ENCODE data around the gene VSX1. TPM values are rescaled to one million over a fixed set of nuclear protein-coding genes. Genes with fewer than 3 reads are reported as not detected.

Gene VSX1
- polyA plus RNA-seq: under 1 TPM in 1 of 4 donors, not detected in 3; 0.04 TPM
- long read RNA-seq, donor 1: 0 reads
- long read RNA-seq, donor 2: 0 reads
- long read RNA-seq, donor 3: 0 reads
- long read RNA-seq, donor 4: 0 reads
- long read RNA-seq, donor 5: 0 reads
- long read RNA-seq, donor 6: 0 reads
- long read RNA-seq, donor 7: 0 reads
- long read RNA-seq, donor 8: 0 reads
- long read RNA-seq, donor 9: 0 reads
- long read RNA-seq, donor 10: 0 reads

GRCh38 chr20:25081730-25082497, at the start of gene VSX1:
VSX1 (minus strand) TSS chr20:25082141; CDS start chr20:25082096, 45 bp downstream.
- FAIRE-seq: no peak
- DNase-seq: no peak
- Histone ChIP-seq H3K27me3 (ENCODE audit: control insufficient read depth in 3 of 3, insufficient read depth in 3 of 3, low read length in 3 of 3) (peaks cover 23 to 83% (median 44%) of the 10 kb centered on the region in 3 donors), H3K9me3 (ENCODE audit: control insufficient read depth in 2 of 2, insufficient read depth in 1 of 2, low read depth in 1 of 2, low read length in 1 of 2) (no peaks in the 10 kb centered on the region), H3K27ac (ENCODE audit: low read depth in 1 of 3, low read length in 2 of 3) (no peak within 1 kb of the TSS), H3K4me3 (ENCODE audit: low read depth in 1 of 3, low read length in 3 of 3) (no peak within 1 kb of the TSS), H3K4me1 (ENCODE audit: control insufficient read depth in 3 of 3, insufficient read depth in 2 of 3, low read depth in 1 of 3, low read length in 2 of 3) (no peaks in the 10 kb centered on the region), H3K36me3 (ENCODE audit: control insufficient read depth in 3 of 3, insufficient read depth in 2 of 3, low read depth in 1 of 3, low read length in 3 of 3) (no peaks in the 10 kb centered on the region)
- 8 to 15% (median 14%) methylated on average over 53 to 67 of the region's 67 CpGs for WGBS, 3 donors

GRCh38 chr20:25129908-25130307, 48.0 kb upstream of the VSX1 start:
- WGBS, 3 donors: 75 to 79% (median 79%) methylated on average over 7 of the region's 7 CpGs
- Histone ChIP-seq H3K27ac (ENCODE audit: low read depth in 1 of 3, low read length in 2 of 3) (no peak overlapping the region), H3K4me1 (ENCODE audit: control insufficient read depth in 3 of 3, insufficient read depth in 2 of 3, low read depth in 1 of 3, low read length in 2 of 3) (no peaks in the 10 kb centered on the region), H3K9me3 (ENCODE audit: control insufficient read depth in 2 of 2, insufficient read depth in 1 of 2, low read depth in 1 of 2, low read length in 1 of 2) (no peaks in the 10 kb centered on the region), H3K27me3 (ENCODE audit: control insufficient read depth in 3 of 3, insufficient read depth in 3 of 3, low read length in 3 of 3) (no peaks in the 10 kb centered on the region), H3K36me3 (ENCODE audit: control insufficient read depth in 3 of 3, insufficient read depth in 2 of 3, low read depth in 1 of 3, low read length in 3 of 3) (no peaks in the 10 kb centered on the region), H3K4me3 (ENCODE audit: low read depth in 1 of 3, low read length in 3 of 3) (no peak overlapping the region)
- no peak for FAIRE-seq
- no peak for DNase-seq

GRCh38 chr20:25129428-25129827, 47.5 kb upstream of the VSX1 start:
- Histone ChIP-seq H3K36me3 (ENCODE audit: control insufficient read depth in 3 of 3, insufficient read depth in 2 of 3, low read depth in 1 of 3, low read length in 3 of 3) (no peaks in the 10 kb centered on the region), H3K9me3 (ENCODE audit: control insufficient read depth in 2 of 2, insufficient read depth in 1 of 2, low read depth in 1 of 2, low read length in 1 of 2) (no peaks in the 10 kb centered on the region), H3K27me3 (ENCODE audit: control insufficient read depth in 3 of 3, insufficient read depth in 3 of 3, low read length in 3 of 3) (no peaks in the 10 kb centered on the region), H3K4me1 (ENCODE audit: control insufficient read depth in 3 of 3, insufficient read depth in 2 of 3, low read depth in 1 of 3, low read length in 2 of 3) (no peaks in the 10 kb centered on the region), H3K27ac (ENCODE audit: low read depth in 1 of 3, low read length in 2 of 3) (no peak overlapping the region), H3K4me3 (ENCODE audit: low read depth in 1 of 3, low read length in 3 of 3) (no peak overlapping the region)
- no peak for DNase-seq
- WGBS, 3 donors: 80 to 88% (median 87%) methylated on average over 6 of the region's 6 CpGs
- FAIRE-seq: no peak

GRCh38 chr20:25128649-25129048, 46.7 kb upstream of the VSX1 start:
- FAIRE-seq (no peak), DNase-seq (no peak)
- Histone ChIP-seq H3K4me3 (ENCODE audit: low read depth in 1 of 3, low read length in 3 of 3) (no peak overlapping the region), H3K27ac (ENCODE audit: low read depth in 1 of 3, low read length in 2 of 3) (no peak overlapping the region), H3K9me3 (ENCODE audit: control insufficient read depth in 2 of 2, insufficient read depth in 1 of 2, low read depth in 1 of 2, low read length in 1 of 2) (no peaks in the 10 kb centered on the region), H3K36me3 (ENCODE audit: control insufficient read depth in 3 of 3, insufficient read depth in 2 of 3, low read depth in 1 of 3, low read length in 3 of 3) (no peaks in the 10 kb centered on the region), H3K4me1 (ENCODE audit: control insufficient read depth in 3 of 3, insufficient read depth in 2 of 3, low read depth in 1 of 3, low read length in 2 of 3) (no peaks in the 10 kb centered on the region), H3K27me3 (ENCODE audit: control insufficient read depth in 3 of 3, insufficient read depth in 3 of 3, low read length in 3 of 3) (no peaks in the 10 kb centered on the region)
- WGBS, 3 donors: 65 to 67% (median 67%) methylated on average over 5 of the region's 5 CpGs

GRCh38 chr20:25127761-25128537, 46.0 kb upstream of the VSX1 start:
- no peaks in the 10 kb centered on the region for H3K27me3 ChIP-seq (ENCODE audit: control insufficient read depth in 3 of 3, insufficient read depth in 3 of 3, low read length in 3 of 3)
- no peaks in the 10 kb centered on the region for H3K4me1 ChIP-seq (ENCODE audit: control insufficient read depth in 3 of 3, insufficient read depth in 2 of 3, low read depth in 1 of 3, low read length in 2 of 3)
- no peaks in the 10 kb centered on the region for H3K9me3 ChIP-seq (ENCODE audit: control insufficient read depth in 2 of 2, insufficient read depth in 1 of 2, low read depth in 1 of 2, low read length in 1 of 2)
- no peak overlapping the region for H3K4me3 ChIP-seq (ENCODE audit: low read depth in 1 of 3, low read length in 3 of 3)
- FAIRE-seq (no peak), DNase-seq (no peak)
- no peaks in the 10 kb centered on the region for H3K36me3 ChIP-seq (ENCODE audit: control insufficient read depth in 3 of 3, insufficient read depth in 2 of 3, low read depth in 1 of 3, low read length in 3 of 3)
- H3K27ac ChIP-seq (ENCODE audit: low read depth in 1 of 3, low read length in 2 of 3): no peak overlapping the region
- 50 to 59% (median 56%) methylated on average over 4 of the region's 4 CpGs for WGBS, 3 donors

GRCh38 chr20:25126204-25127029, 44.5 kb upstream of the VSX1 start:
- Histone ChIP-seq H3K27me3 (ENCODE audit: control insufficient read depth in 3 of 3, insufficient read depth in 3 of 3, low read length in 3 of 3) (no peaks in the 10 kb centered on the region), H3K4me3 (ENCODE audit: low read depth in 1 of 3, low read length in 3 of 3) (no peak overlapping the region), H3K36me3 (ENCODE audit: control insufficient read depth in 3 of 3, insufficient read depth in 2 of 3, low read depth in 1 of 3, low read length in 3 of 3) (no peaks in the 10 kb centered on the region), H3K9me3 (ENCODE audit: control insufficient read depth in 2 of 2, insufficient read depth in 1 of 2, low read depth in 1 of 2, low read length in 1 of 2) (no peaks in the 10 kb centered on the region), H3K27ac (ENCODE audit: low read depth in 1 of 3, low read length in 2 of 3) (no peak overlapping the region), H3K4me1 (ENCODE audit: control insufficient read depth in 3 of 3, insufficient read depth in 2 of 3, low read depth in 1 of 3, low read length in 2 of 3) (no peaks in the 10 kb centered on the region)
- DNase-seq (no peak), FAIRE-seq (no peak)
- WGBS, 3 donors: 62 to 82% (median 81%) methylated on average over 4 of the region's 4 CpGs

- H3K4me3 ChIP-seq (ENCODE audit: low read depth in 1 of 3, low read length in 3 of 3): no peak overlapping the region
- H3K27me3 ChIP-seq (ENCODE audit: control insufficient read depth in 3 of 3, insufficient read depth in 3 of 3, low read length in 3 of 3): no peaks in the 10 kb centered on the region
- H3K9me3 ChIP-seq (ENCODE audit: control insufficient read depth in 2 of 2, insufficient read depth in 1 of 2, low read depth in 1 of 2, low read length in 1 of 2): no peaks in the 10 kb centered on the region
- H3K4me1 ChIP-seq (ENCODE audit: control insufficient read depth in 3 of 3, insufficient read depth in 2 of 3, low read depth in 1 of 3, low read length in 2 of 3): no peaks in the 10 kb centered on the region
- FAIRE-seq (no peak), DNase-seq (no peak)
- no peak overlapping the region for H3K27ac ChIP-seq (ENCODE audit: low read depth in 1 of 3, low read length in 2 of 3)
- H3K36me3 ChIP-seq (ENCODE audit: control insufficient read depth in 3 of 3, insufficient read depth in 2 of 3, low read depth in 1 of 3, low read length in 3 of 3): no peaks in the 10 kb centered on the region
- 85 to 96% (median 86%) methylated on average over 3 of the region's 3 CpGs for WGBS, 3 donors
Measured at GRCh38 chr20:25125636-25126035, 43.7 kb upstream of the VSX1 start.

- no peak for DNase-seq
- H3K27me3 ChIP-seq (ENCODE audit: control insufficient read depth in 3 of 3, insufficient read depth in 3 of 3, low read length in 3 of 3): no peaks in the 10 kb centered on the region
- no peaks in the 10 kb centered on the region for H3K4me1 ChIP-seq (ENCODE audit: control insufficient read depth in 3 of 3, insufficient read depth in 2 of 3, low read depth in 1 of 3, low read length in 2 of 3)
- WGBS, 3 donors: 62 to 93% (median 91%) methylated on average over 2 of the region's 2 CpGs
- H3K27ac ChIP-seq (ENCODE audit: low read depth in 1 of 3, low read length in 2 of 3): no peak overlapping the region
- H3K36me3 ChIP-seq (ENCODE audit: control insufficient read depth in 3 of 3, insufficient read depth in 2 of 3, low read depth in 1 of 3, low read length in 3 of 3): no peaks in the 10 kb centered on the region
- H3K4me3 ChIP-seq (ENCODE audit: low read depth in 1 of 3, low read length in 3 of 3): no peak overlapping the region
- H3K9me3 ChIP-seq (ENCODE audit: control insufficient read depth in 2 of 2, insufficient read depth in 1 of 2, low read depth in 1 of 2, low read length in 1 of 2): no peaks in the 10 kb centered on the region
- FAIRE-seq: no peak
Measured at GRCh38 chr20:25120920-25121319, 39.0 kb upstream of the VSX1 start.

Measured in small intestine (tissue), 16 donors.